ENCODE data around the gene CUL1. TPM values are rescaled to one million over a fixed set of nuclear protein-coding genes. Genes with fewer than 3 reads are reported as not detected.

The CUL1 gene
- total and polyA plus RNA-seq, 4 donors = 22.9 to 56.5 (median 32.8) TPM

DNA sequence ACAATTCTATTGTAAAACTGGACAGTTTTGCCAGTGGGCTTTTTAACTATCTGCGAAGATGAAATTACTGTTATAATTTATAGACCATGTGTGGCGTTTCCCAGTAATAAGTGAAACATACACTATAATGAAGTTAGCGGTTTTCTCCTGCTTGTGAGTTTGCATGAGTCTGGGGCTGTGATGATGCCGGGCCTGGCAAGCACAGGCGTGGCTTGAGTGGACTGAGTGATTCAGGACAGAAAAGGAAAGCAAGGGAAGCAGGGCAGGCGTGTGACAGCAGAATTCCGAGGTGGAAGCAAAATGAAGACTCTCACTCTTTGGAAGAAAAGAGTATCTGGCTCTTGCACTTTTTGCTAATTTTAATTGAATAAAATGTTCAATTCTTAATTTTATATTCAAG, 90.5 kb downstream of the CUL1 start:
- Histone ChIP-seq H3K9ac (ENCODE audit: insufficient read depth in 1 of 2, low read length in 2 of 2) (no peak overlapping the region), H3K36me3 (ENCODE audit: control insufficient read depth in 4 of 4, insufficient read depth in 4 of 4, low read length in 4 of 4) (peaks cover 22 to 50% (median 41%) of the 10 kb centered on the region in 4 donors), H3K9me3 (ENCODE audit: control insufficient read depth in 4 of 4, insufficient read depth in 3 of 4, low read length in 3 of 4) (peaks cover 0 to 2% (median 0%) of the 10 kb centered on the region in 4 donors), H3K4me3 (no peak overlapping the region), H3K27me3 (ENCODE audit: control insufficient read depth in 3 of 3, insufficient read depth in 3 of 3, low read length in 2 of 3) (no peaks in the 10 kb centered on the region), H3K4me1 (ENCODE audit: control insufficient read depth in 5 of 5, insufficient read depth in 5 of 5, low read length in 5 of 5) (peaks cover 0 to 4% (median 0%) of the 10 kb centered on the region in 5 donors), H3K27ac (ENCODE audit: low read depth in 1 of 2, low read length in 1 of 2) (no peak overlapping the region)
- DNase-seq = no peak
- ATAC-seq (ENCODE audit: insufficient read depth, low FRiP score) = no peak
- 93 to 97% methylated on average over 7 of the region's 7 CpGs for WGBS, 2 donors
- TF ChIP-seq, protein P1, sequence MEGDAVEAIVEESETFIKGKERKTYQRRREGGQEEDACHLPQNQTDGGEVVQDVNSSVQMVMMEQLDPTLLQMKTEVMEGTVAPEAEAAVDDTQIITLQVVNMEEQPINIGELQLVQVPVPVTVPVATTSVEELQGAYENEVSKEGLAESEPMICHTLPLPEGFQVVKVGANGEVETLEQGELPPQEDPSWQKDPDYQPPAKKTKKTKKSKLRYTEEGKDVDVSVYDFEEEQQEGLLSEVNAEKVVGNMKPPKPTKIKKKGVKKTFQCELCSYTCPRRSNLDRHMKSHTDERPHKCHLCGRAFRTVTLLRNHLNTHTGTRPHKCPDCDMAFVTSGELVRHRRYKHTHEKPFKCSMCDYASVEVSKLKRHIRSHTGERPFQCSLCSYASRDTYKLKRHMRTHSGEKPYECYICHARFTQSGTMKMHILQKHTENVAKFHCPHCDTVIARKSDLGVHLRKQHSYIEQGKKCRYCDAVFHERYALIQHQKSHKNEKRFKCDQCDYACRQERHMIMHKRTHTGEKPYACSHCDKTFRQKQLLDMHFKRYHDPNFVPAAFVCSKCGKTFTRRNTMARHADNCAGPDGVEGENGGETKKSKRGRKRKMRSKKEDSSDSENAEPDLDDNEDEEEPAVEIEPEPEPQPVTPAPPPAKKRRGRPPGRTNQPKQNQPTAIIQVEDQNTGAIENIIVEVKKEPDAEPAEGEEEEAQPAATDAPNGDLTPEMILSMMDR (IDR thresholded peaks at IDR 0.05; ENCODE audit: control extremely low read depth, extremely low read depth) = no peak

DNA sequence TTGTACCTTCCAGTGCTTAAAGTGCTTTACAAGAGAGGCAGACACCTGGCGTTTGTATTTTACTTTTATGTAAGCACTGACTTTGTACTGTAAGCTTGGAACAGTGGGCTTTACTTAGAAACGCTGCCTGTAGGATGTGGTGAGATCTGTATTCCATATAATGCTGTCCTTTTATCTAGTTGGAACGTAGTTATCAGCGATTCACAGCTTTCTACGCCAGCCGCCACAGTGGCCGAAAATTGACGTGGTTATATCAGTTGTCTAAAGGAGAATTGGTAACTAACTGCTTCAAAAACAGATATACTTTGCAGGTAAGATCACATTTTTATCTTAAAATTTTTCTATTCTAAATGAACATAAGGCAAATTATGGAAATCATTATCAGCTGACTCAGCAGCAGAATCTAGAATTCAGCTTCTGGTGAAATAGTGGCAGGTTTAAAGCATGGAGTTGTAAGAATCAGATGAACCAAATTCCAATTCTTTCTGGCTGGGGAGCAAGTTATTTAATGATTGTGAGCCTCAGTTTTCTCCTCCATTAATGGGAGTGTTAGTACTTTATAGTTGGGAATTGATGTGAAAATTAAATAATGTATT, 91.5 kb downstream of the CUL1 start:
- no peak for ATAC-seq (ENCODE audit: insufficient read depth, low FRiP score)
- H3K9ac ChIP-seq (ENCODE audit: insufficient read depth in 1 of 2, low read length in 2 of 2) = no peak overlapping the region
- TF ChIP-seq, protein P1 (IDR thresholded peaks at IDR 0.05; ENCODE audit: control extremely low read depth, extremely low read depth) = no peak

DNA sequence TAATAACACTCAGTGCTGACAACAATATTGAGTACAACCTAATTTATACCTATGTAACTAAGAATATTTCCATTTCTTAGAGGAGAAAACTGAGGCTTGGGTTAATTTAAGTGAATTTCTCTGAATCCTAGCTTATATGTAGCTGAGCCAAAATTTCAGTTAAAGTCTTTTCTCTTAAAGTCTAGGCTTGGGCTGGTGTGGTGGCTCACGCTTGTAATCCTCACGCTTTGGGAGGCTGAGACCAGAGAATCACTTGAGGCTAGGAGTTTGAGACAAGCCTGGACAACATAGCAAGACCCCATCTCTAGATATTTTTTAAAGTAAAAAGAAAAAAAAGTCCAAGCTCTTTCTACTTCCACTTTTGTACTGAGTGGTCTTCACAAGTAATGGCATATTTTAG, 92.1 kb downstream of the CUL1 start:
- H3K9ac ChIP-seq (ENCODE audit: insufficient read depth in 1 of 2, low read length in 2 of 2) = no peak overlapping the region
- WGBS, 2 donors = 98 to 100% methylated on average over 2 of the region's 2 CpGs
- no peak overlapping the region for H3K4me3 ChIP-seq
- H3K9me3 ChIP-seq (ENCODE audit: control insufficient read depth in 4 of 4, insufficient read depth in 3 of 4, low read length in 3 of 4) = peaks cover 0 to 2% (median 0%) of the 10 kb centered on the region in 4 donors
- TF ChIP-seq, protein P1 (IDR thresholded peaks at IDR 0.05; ENCODE audit: control extremely low read depth, extremely low read depth) = no peak
- H3K27me3 ChIP-seq (ENCODE audit: control insufficient read depth in 3 of 3, insufficient read depth in 3 of 3, low read length in 2 of 3) = no peaks in the 10 kb centered on the region
- no peak overlapping the region for H3K27ac ChIP-seq (ENCODE audit: low read depth in 1 of 2, low read length in 1 of 2)
- DNase-seq (no peak), ATAC-seq (ENCODE audit: insufficient read depth, low FRiP score) (no peak)
- H3K4me1 ChIP-seq (ENCODE audit: control insufficient read depth in 5 of 5, insufficient read depth in 5 of 5, low read length in 5 of 5) = peaks cover 0 to 4% (median 0%) of the 10 kb centered on the region in 5 donors
- peaks cover 24 to 52% (median 45%) of the 10 kb centered on the region in 4 donors for H3K36me3 ChIP-seq (ENCODE audit: control insufficient read depth in 4 of 4, insufficient read depth in 4 of 4, low read length in 4 of 4)

More for the DNA sequence above, 91.5 kb downstream of the CUL1 start:
- Histone ChIP-seq H3K27ac (ENCODE audit: low read depth in 1 of 2, low read length in 1 of 2) (no peak overlapping the region), H3K27me3 (ENCODE audit: control insufficient read depth in 3 of 3, insufficient read depth in 3 of 3, low read length in 2 of 3) (no peaks in the 10 kb centered on the region), H3K4me3 (no peak overlapping the region), H3K36me3 (ENCODE audit: control insufficient read depth in 4 of 4, insufficient read depth in 4 of 4, low read length in 4 of 4) (peaks cover 26 to 55% (median 45%) of the 10 kb centered on the region in 4 donors), H3K9me3 (ENCODE audit: control insufficient read depth in 4 of 4, insufficient read depth in 3 of 4, low read length in 3 of 4) (peaks cover 0 to 2% (median 0%) of the 10 kb centered on the region in 4 donors), H3K4me1 (ENCODE audit: control insufficient read depth in 5 of 5, insufficient read depth in 5 of 5, low read length in 5 of 5) (peaks cover 0 to 4% (median 0%) of the 10 kb centered on the region in 5 donors)
- no peak for DNase-seq
- WGBS, 2 donors = 92 to 93% methylated on average over 8 of the region's 8 CpGs
